Activated CD4-positive, CD25-positive, alpha-beta regulatory T cell treated with anti-CD3 and anti-CD28 coated beads, Interleukin-2, amount 50 U/mL, for 16 hours (primary cell): ENCODE data around the gene NCF4.

Experiments used
- DNase-seq: peaks from one replicate; pipeline ENCODE4 v3.0.0-alpha.2; 2020; ENCODE audit warnings: low read depth, low spot score

NCF4 gene

GRCh38 chr22:36864454-36865215 lies 3.8 kb downstream of the NCF4 start:
- DNase-seq, result no peak

GRCh38 chr22:36865346-36865745 lies 4.5 kb downstream of the NCF4 start:
- no peak for DNase-seq

- DNase-seq, result no peak
These were observed 6.9 kb downstream of the NCF4 start for GRCh38 chr22:36867695-36868094.

- no peak for DNase-seq
These were observed 7.9 kb downstream of the NCF4 start for GRCh38 chr22:36868546-36869181.

GRCh38 chr22:36870250-36870649 lies 9.4 kb downstream of the NCF4 start:
- DNase-seq, result no peak

GRCh38 chr22:36871669-36872081 lies 10.9 kb downstream of the NCF4 start:
- no peak for DNase-seq

- no peak for DNase-seq
These were observed 11.3 kb downstream of the NCF4 start for GRCh38 chr22:36872084-36872483.

- DNase-seq, result no peak
These were observed 12.2 kb downstream of the NCF4 start for GRCh38 chr22:36872866-36873498.

- DNase-seq, result peak; percentile 5
These were observed 13.0 kb downstream of the NCF4 start for GRCh38 chr22:36873614-36874308.

GRCh38 chr22:36874309-36874696 lies 13.5 kb downstream of the NCF4 start:
- DNase-seq, result no peak

GRCh38 chr22:36874736-36875135 lies 13.9 kb downstream of the NCF4 start:
- DNase-seq, result no peak

- no peak for DNase-seq
These were observed 14.9 kb downstream of the NCF4 start for GRCh38 chr22:36875741-36876140.

- DNase-seq, result no peak
These were observed 19.0 kb downstream of the NCF4 start for GRCh38 chr22:36879775-36880174.

GRCh38 chr22:36881504-36882245 lies 20.9 kb downstream of the NCF4 start:
- no peak for DNase-seq

GRCh38 chr22:36884349-36885158 lies 23.7 kb downstream of the NCF4 start:
- no peak for DNase-seq

- no peak for DNase-seq
These were observed 24.7 kb downstream of the NCF4 start for GRCh38 chr22:36885474-36885873.

GRCh38 chr22:36886016-36886415 lies 25.2 kb downstream of the NCF4 start:
- DNase-seq, result no peak

- DNase-seq, result no peak
These were observed 26.4 kb downstream of the NCF4 start for GRCh38 chr22:36887162-36887561.

GRCh38 chr22:36891646-36892045 lies 30.8 kb downstream of the NCF4 start:
- no peak for DNase-seq

- no peak for DNase-seq
These were observed 31.5 kb downstream of the NCF4 start for GRCh38 chr22:36892292-36892691.

GRCh38 chr22:36893262-36893661 lies 32.5 kb downstream of the NCF4 start:
- DNase-seq, result no peak
